ENCODE data around the gene HIGD1A. TPM values are rescaled to one million over a fixed set of nuclear protein-coding genes. Genes with fewer than 3 reads are reported as not detected.

HIGD1A gene
- total RNA-seq, 1 donor from 2014 or later = 190 TPM

DNA sequence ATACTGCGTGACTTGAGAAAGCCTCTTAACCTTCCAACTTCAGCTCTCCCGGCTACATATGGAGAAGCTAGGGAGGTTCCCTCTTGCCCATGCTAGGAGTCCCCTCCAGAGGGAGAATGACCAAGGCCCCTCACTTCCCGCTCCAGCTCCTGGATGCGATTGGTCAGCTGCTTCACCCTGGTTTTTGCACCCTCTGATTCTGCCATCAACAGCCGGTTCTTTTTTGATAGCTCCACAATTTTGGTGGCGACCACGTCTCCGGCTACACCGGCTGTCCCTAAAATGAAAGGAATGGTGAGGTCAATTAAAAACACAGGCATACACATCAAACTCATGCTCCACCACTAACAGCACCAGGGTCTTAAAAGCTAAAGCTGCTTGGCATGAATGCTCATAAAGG lies 51.8 kb downstream of the HIGD1A start:
- no peak for TF ChIP-seq CTCF (IDR thresholded peaks at IDR 0.05; ENCODE audit: insufficient read depth, low read length, poor library complexity, severe bottlenecking)
- Histone ChIP-seq H3K4me3 (ENCODE audit: low read depth, low read length) (no peak overlapping the region), H3K36me3 (ENCODE audit: control insufficient read depth, insufficient read depth, low read length) (no peaks in the 10 kb centered on the region), H3K27me3 (ENCODE audit: control insufficient read depth, insufficient read depth, low read length) (no peaks in the 10 kb centered on the region)
- DNase-seq (ENCODE audit: low read depth) = no peak

GRCh38 chr3:42751609-42752008 lies 52.7 kb downstream of the HIGD1A start:
- TF ChIP-seq CTCF (IDR thresholded peaks at IDR 0.05; ENCODE audit: insufficient read depth, low read length, poor library complexity, severe bottlenecking) = no peak
- Histone ChIP-seq H3K4me3 (ENCODE audit: low read depth, low read length) (no peak overlapping the region), H3K27me3 (ENCODE audit: control insufficient read depth, insufficient read depth, low read length) (peaks cover 3% of the 10 kb centered on the region), H3K36me3 (ENCODE audit: control insufficient read depth, insufficient read depth, low read length) (no peaks in the 10 kb centered on the region)
- DNase-seq (ENCODE audit: low read depth) = no peak

GRCh38 chr3:42750834-42751233 lies 53.5 kb downstream of the HIGD1A start:
- no peak for TF ChIP-seq CTCF (IDR thresholded peaks at IDR 0.05; ENCODE audit: insufficient read depth, low read length, poor library complexity, severe bottlenecking)
- Histone ChIP-seq H3K4me3 (ENCODE audit: low read depth, low read length) (no peak overlapping the region), H3K27me3 (ENCODE audit: control insufficient read depth, insufficient read depth, low read length) (peaks cover 3% of the 10 kb centered on the region), H3K36me3 (ENCODE audit: control insufficient read depth, insufficient read depth, low read length) (no peaks in the 10 kb centered on the region)
- no peak for DNase-seq (ENCODE audit: low read depth)

GRCh38 chr3:42749753-42750231 lies 54.5 kb downstream of the HIGD1A start:
- no peaks in the 10 kb centered on the region for H3K36me3 ChIP-seq (ENCODE audit: control insufficient read depth, insufficient read depth, low read length)
- DNase-seq (ENCODE audit: low read depth) = no peak
- no peak overlapping the region for H3K4me3 ChIP-seq (ENCODE audit: low read depth, low read length)
- peak; percentile 40 for TF ChIP-seq CTCF (IDR thresholded peaks at IDR 0.05; ENCODE audit: insufficient read depth, low read length, poor library complexity, severe bottlenecking)
- H3K27me3 ChIP-seq (ENCODE audit: control insufficient read depth, insufficient read depth, low read length) = peaks cover 3% of the 10 kb centered on the region

- peaks cover 3% of the 10 kb centered on the region for H3K27me3 ChIP-seq (ENCODE audit: control insufficient read depth, insufficient read depth, low read length)
- TF ChIP-seq CTCF (IDR thresholded peaks at IDR 0.05; ENCODE audit: insufficient read depth, low read length, poor library complexity, severe bottlenecking) = no peak
- no peak for DNase-seq (ENCODE audit: low read depth)
- no peaks in the 10 kb centered on the region for H3K36me3 ChIP-seq (ENCODE audit: control insufficient read depth, insufficient read depth, low read length)
- H3K4me3 ChIP-seq (ENCODE audit: low read depth, low read length) = no peak overlapping the region
These were observed 55.1 kb downstream of the HIGD1A start for GRCh38 chr3:42749025-42749752.

- no peak for TF ChIP-seq CTCF (IDR thresholded peaks at IDR 0.05; ENCODE audit: insufficient read depth, low read length, poor library complexity, severe bottlenecking)
- Histone ChIP-seq H3K27me3 (ENCODE audit: control insufficient read depth, insufficient read depth, low read length) (peaks cover 3% of the 10 kb centered on the region), H3K4me3 (ENCODE audit: low read depth, low read length) (no peak overlapping the region), H3K36me3 (ENCODE audit: control insufficient read depth, insufficient read depth, low read length) (no peaks in the 10 kb centered on the region)
- DNase-seq (ENCODE audit: low read depth) = no peak
These were observed 56.7 kb downstream of the HIGD1A start for GRCh38 chr3:42747581-42747980.
